COR-L47 (cell line): ENCODE data around the gene PRAMEF1.
"Not testable (repeated sequence)": the region's sequence is repeated elsewhere in the genome, so short reads cannot be mapped to it uniquely, and the experiment has no call there.

ENCODE experiments used
- DNase-seq: peaks from one replicate; lab custom pipeline; 2025; lab: John Stamatoyannopoulos, UW

The PRAMEF1 gene

DNA sequence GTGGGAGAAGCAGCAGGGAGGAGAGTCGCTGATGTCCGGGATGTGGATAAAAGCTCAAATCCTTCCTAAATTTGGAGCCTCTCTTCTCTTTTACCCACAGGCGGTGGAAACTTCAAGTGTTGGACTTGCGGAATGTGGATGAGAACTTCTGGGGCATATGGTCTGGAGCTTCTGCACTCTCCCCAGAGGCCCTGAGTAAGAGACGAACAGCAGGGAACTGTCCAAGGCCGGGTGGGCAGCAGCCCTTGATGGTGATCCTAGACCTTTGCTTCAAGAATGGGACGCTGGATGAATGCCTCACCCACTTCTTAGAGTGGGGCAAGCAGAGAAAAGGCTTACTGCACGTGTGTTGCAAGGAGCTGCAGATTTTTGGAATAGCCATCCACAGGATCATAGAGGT lies 15.8 kb upstream of the PRAMEF1 start:
- DNase-seq, result no peak

DNA sequence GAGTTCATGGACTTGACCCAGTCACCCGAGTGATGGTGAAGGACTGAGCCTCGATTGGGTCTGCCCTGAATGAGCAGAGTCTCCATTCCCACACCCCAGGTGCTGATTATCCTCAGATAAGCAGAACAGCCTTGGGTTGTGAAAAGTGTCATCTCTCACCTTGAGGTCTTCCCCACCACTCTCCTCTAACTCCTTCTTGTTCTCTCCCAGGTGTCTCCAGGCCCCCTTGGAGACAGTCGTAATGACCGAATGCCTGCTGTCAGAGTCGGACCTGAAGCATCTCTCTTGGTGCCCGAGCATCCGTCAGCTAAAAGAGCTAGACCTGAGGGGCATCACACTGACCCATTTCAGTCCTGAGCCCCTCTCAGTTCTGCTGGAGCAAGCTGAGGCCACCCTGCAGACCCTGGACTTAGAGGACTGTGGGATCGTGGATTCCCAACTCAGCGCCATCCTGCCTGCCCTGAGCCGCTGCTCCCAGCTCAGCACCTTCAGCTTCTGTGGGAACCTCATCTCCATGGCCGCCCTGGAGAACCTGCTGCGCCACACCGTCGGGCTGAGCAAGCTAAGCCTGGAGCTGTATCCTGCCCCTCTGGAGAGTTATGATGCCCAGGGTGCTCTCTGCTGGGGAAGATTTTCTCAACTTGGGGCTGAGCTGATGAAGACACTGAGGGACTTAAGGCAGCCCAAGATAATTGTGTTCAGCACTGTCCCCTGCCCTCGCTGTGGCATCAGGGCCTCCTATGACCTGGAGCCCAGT lies 14.2 kb upstream of the PRAMEF1 start:
- no peak for DNase-seq

GRCh38 chr1:12778061-12778460 lies 13.1 kb upstream of the PRAMEF1 start:
- no peak for DNase-seq

GRCh38 chr1:12778907-12779306 lies 12.3 kb upstream of the PRAMEF1 start:
- DNase-seq, result no peak

GRCh38 chr1:12781488-12781887 lies 9.7 kb upstream of the PRAMEF1 start:
- DNase-seq, result not testable (repeated sequence)

DNA sequence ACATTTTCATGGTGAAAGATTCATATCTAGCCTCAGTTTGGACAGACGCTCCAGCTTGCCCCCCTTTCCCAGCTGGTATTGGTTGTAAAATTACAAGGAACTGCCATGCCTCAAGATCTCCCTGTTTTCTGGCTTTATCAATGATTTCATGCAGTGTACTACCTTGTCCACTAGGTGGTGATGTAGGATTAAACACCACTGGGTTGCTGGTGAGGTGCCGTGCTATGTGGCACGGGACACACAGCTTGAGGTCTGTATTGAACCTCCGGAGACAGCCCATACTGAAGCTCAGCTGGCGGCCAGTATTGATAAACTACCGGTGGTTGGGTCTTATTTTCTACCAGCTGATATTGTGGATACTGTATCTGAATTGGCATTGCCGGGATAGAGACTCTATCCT lies 7.4 kb upstream of the PRAMEF1 start:
- not testable (repeated sequence) for DNase-seq

DNA sequence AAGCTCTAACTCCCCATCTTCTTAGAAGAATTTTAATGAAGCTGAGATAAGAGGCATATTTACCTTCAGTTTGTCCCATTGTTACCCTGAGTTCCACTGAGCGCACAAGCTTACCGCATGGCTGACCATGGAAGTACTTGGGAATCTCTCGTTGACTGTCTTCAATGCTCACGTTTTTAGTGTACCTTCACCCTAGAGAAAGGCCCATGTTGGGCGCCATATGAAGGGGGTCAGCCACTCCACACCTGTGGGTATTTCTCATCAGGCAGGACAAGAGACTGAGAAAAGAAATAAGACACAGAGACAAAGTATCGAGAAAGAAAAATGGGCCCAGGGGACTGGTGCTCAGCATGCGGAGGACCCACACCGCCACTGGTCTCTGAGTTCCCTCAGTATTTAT lies 6.5 kb upstream of the PRAMEF1 start:
- not testable (repeated sequence) for DNase-seq

DNA sequence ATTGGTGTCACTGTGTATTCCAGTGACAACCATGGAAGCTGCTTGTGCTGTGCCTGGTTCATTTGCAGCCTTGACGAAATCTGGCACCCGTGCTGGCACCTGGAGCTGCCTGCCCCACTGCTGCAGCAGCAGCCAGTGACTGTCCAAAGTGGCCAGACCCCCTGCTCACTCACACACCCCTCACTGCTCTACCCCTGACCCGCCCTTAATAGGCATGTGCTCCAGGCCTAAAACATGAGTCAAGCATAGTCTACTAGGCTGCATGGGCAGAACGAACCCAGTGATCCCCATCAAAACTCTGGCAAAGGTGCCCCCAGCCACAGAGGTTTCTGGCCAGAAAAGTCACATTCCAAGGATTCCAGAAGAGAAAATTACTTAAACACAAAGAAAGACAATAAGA lies 7.7 kb downstream of the PRAMEF1 start:
- DNase-seq, result no peak

- DNase-seq, result no peak
Observed at GRCh38 chr1:12799730-12800129, 8.5 kb downstream of the PRAMEF1 start.

DNA sequence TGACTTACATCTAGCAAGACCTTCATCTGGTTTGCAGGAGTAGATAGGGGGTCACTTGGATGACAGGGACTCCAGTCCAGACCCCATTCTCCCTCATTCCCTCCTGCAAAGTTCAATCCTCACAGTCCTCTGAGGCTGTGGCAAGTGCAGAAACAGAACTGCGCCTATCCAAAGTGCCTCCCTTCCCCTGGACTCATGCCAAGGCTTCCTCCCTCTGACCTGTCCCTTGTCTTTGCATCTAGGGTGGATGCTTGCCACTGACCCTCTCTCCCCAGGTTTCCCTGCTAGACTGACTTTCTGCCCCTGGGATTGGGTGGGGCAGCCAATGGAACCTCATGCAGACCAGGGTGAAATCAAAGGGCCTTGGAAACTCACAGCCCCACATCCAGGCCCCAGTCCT lies 18.7 kb downstream of the PRAMEF1 start:
- DNase-seq, result no peak

- DNase-seq, result no peak
Observed at GRCh38 chr1:12810691-12811408, 19.7 kb downstream of the PRAMEF1 start.

DNA sequence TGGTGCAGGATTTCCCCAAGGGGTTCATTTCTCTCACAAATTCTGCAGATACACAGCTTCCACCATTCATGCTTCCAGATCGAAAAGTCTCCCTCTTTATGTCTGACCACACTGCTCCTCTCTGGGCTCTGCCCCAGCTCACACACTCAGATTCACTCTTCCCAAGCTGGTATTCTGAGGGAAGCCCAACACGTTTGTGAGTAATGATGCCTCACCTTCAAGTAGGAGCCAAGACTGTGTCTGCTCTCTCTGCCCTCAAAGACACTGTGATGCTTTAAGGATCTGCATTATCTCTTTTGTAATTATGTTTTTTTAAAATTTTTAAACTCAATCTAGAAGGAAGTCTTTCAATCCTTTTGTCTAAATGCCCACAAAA lies 20.2 kb downstream of the PRAMEF1 start:
- no peak for DNase-seq

DNA sequence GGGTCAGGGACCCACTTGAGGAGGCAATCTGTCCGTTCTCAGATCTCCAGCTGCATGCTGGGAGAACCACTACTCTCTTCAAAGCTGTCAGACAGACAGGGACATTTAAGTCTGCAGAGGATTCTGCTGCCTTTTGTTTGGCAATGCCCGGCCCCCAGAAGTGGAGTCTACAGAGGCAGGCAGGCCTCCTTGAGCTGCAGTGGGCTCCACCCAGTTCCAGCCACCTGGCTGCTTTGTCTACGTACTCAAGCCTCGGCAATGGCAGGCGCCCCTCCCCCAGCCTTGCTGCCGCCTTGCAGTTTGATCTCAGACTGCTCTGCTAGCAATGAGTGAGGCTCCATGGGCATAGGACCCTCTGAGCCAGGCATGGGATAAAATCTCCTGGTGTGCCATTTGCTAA lies 27.9 kb downstream of the PRAMEF1 start:
- not testable (repeated sequence) for DNase-seq

GRCh38 chr1:12831310-12831709 lies 40.1 kb downstream of the PRAMEF1 start, which contains the start of gene PRAMEF11:
TSS of gene PRAMEF11 (minus strand) at chr1:12831410. CDS start at chr1:12828789, 2,621 bp downstream.
- not testable (repeated sequence) for DNase-seq

GRCh38 chr1:12833251-12833650 lies 42.1 kb downstream of the PRAMEF1 start:
- DNase-seq, result not testable (repeated sequence)
